Colonic mucosa (tissue), 4 donors: ENCODE data around the gene ESAM. TPM values are rescaled to one million over a fixed set of nuclear protein-coding genes. Genes with fewer than 3 reads are reported as not detected.
A peak's percentile ranks its signal among the peaks of the same experiment; 100 is the strongest.

ENCODE experiments used
- DNase-seq: peaks from one replicate; pipeline ENCODE4 v3.0.0-alpha.2; 2020
- H3K27ac ChIP-seq: fragments of 200-600 bp; one replicate; pipeline ENCODE4 v1.8.0; 2021
- H3K27me3 ChIP-seq: fragments of 200-600 bp; one replicate; pipeline ENCODE4 v1.8.0; 2021
- H3K36me3 ChIP-seq: fragments of 200-600 bp; one replicate; pipeline ENCODE4 v1.8.0; 2021
- H3K4me1 ChIP-seq: fragments of 200-600 bp; one replicate; pipeline ENCODE4 v1.8.0; 2021; ENCODE audit warnings: mild to moderate bottlenecking
- H3K4me3 ChIP-seq: fragments of 200-600 bp; one replicate; pipeline ENCODE4 v1.8.0; 2021
- H3K9ac ChIP-seq, 2 donors: one replicate each; pipeline ENCODE4 v1.7.0; 2013; ENCODE audit warnings: control low read depth in 2 of 2, low read depth in 2 of 2, low read length in 2 of 2
- H3K9me3 ChIP-seq: fragments of 200-600 bp; one replicate; pipeline ENCODE4 v1.8.0; 2021
- intact Hi-C: fragments of 100-400 bp; cut with DNase I; formaldehyde crosslinking; loops from one replicate; pipeline ENCODE4 v1.14.1; 2022
- total RNA-seq, 2 donors: library from RNA; stranded (reverse); fragmentation: NEBNext Ultra II Directional in 1 of 2; extraction: Animal tissue kit (Norgen Biotek cat#: 25700) in 1 of 2; gene quantifications; one replicate each; pipeline ENCODE4 v1.2.1, GENCODE V29; 2021
- TF ChIP-seq, protein P1 (sequence below): fragments of 200-600 bp; IDR thresholded peaks from one replicate; pipeline ENCODE4 v1.8.0; 2022; ENCODE audit warnings: antibody characterized with exemption, mild to moderate bottlenecking
- donor health status: healthy.
- donor health status: DM: no; HTN: no; CAD: no.
- donor health status: DM: no; HTN: no; CAD: no.

Gene ESAM, protein sequence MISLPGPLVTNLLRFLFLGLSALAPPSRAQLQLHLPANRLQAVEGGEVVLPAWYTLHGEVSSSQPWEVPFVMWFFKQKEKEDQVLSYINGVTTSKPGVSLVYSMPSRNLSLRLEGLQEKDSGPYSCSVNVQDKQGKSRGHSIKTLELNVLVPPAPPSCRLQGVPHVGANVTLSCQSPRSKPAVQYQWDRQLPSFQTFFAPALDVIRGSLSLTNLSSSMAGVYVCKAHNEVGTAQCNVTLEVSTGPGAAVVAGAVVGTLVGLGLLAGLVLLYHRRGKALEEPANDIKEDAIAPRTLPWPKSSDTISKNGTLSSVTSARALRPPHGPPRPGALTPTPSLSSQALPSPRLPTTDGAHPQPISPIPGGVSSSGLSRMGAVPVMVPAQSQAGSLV
- 10 to 100 TPM; 10.4 to 15.7 TPM for total RNA-seq

DNA sequence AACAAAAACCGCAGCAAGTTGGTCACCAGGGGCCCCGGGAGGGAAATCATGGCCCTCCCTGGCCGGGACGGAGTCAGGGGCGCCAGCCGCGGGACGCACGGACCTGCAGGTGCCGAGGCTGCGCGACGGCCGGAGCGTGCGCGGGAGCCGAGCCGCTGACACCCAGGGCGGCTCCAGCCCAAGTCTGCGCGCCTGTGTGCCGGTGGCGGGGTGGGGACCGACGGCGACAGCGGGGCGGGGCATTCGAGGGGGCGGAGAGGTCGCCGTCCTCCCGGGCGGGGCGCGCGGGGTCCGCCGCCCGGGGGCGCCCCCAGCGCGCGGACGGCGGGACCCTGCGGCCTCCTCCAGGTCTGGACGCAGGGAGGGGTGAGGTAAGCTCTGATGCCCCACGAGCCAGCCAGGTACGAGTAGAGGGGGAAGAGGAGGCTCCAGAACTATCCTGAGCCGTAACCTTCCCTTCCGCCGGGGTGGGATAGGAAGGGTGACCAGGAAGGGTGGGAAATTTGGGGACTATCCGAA, at the start of gene ESAM:
TSS of gene ESAM (minus strand) at position 186 of the 519 bp plus-strand sequence. CDS start at position 50, 136 bp downstream.
- no peaks in the 10 kb centered on the region for H3K9me3 ChIP-seq
- intact Hi-C loops = loop anchor here (2.0 to 10.0 kb wide), 2 partner anchors 73 to 93 kb away; no protein-coding TSS in a partner anchor
- DNase-seq = peak; percentile 84
- H3K27ac ChIP-seq = peak within 1 kb of the TSS; percentile 77
- H3K36me3 ChIP-seq = no peaks in the 10 kb centered on the region
- peak within 1 kb of the TSS; percentile 64 to 90 for H3K9ac ChIP-seq
- TF ChIP-seq, protein P1, sequence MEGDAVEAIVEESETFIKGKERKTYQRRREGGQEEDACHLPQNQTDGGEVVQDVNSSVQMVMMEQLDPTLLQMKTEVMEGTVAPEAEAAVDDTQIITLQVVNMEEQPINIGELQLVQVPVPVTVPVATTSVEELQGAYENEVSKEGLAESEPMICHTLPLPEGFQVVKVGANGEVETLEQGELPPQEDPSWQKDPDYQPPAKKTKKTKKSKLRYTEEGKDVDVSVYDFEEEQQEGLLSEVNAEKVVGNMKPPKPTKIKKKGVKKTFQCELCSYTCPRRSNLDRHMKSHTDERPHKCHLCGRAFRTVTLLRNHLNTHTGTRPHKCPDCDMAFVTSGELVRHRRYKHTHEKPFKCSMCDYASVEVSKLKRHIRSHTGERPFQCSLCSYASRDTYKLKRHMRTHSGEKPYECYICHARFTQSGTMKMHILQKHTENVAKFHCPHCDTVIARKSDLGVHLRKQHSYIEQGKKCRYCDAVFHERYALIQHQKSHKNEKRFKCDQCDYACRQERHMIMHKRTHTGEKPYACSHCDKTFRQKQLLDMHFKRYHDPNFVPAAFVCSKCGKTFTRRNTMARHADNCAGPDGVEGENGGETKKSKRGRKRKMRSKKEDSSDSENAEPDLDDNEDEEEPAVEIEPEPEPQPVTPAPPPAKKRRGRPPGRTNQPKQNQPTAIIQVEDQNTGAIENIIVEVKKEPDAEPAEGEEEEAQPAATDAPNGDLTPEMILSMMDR = no peak
- H3K4me3 ChIP-seq = peak within 1 kb of the TSS; percentile 59
- peaks cover 19% of the 10 kb centered on the region for H3K27me3 ChIP-seq
- H3K4me1 ChIP-seq = peaks cover 7% of the 10 kb centered on the region

DNA sequence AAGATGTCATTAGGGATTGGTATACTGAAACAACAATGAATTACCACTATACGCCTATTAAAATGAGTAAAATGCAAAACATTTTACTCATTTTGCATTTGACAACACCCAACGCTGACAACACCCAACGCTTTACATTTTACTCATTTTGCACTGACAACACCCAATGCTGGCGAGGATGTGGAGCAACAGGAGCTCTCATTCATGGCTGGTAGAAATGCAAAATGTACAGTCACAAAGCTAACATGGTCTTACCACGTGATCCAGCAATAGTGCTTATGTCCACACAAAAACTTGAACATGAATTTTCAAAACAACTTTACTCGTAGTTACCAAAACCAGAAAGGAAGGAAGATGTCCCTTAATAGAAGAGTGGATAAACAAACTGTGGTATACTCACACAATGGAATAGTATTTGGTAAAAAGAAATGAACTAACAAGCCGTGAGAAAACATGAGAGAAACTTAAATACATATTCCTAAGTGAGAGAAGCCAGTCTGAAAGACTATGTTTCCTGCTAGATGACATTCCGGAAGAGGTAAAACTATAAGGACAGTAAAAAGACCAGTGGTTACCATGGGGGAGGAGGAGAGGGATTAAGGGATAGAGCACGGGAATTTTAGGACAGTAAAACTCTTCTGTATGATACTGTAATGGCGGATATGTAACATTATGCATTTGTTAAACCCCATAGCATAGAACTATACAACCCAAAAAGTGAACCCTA, 49.5 kb upstream of the ESAM start:
- Histone ChIP-seq H3K27ac (no peak overlapping the region), H3K27me3 (no peaks in the 10 kb centered on the region), H3K4me1 (no peaks in the 10 kb centered on the region), H3K9ac (no peak overlapping the region), H3K9me3 (no peaks in the 10 kb centered on the region), H3K4me3 (no peak overlapping the region), H3K36me3 (no peaks in the 10 kb centered on the region)
- DNase-seq = no peak
- intact Hi-C loops = no loop called here
- TF ChIP-seq, protein P1 = no peak

DNA sequence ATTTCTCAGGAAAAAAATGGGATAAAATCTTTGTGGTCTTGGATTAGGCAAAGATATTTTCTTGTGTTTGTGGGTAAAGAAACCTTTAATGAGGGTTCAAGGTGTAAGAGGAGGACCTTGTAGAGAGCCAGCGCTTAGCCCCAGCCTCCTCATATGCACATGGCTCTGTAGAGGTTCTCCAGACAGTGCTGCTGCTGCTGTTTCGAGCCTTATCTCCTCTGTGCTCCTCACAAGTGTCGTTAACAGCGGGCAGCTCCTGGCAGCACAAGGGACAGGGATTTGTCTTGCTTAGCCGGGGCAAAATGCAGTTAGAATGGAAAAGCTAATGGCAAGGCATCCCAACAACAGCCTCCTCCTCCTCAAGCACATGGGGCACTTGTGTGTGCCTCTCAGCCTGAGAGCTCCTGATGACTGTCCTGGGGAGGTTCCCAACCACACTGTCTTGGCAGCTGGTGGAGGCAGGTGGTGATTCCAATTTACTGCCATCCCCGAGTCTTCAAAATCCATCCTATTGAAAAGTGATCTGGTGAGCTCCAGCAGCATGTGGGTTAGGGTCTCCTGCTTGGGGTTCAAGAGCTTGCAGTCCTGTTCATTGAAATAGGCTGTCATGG, 45.7 kb upstream of the ESAM start:
- DNase-seq = no peak
- Histone ChIP-seq H3K4me3 (no peak overlapping the region), H3K9ac (no peak overlapping the region), H3K27me3 (no peaks in the 10 kb centered on the region), H3K36me3 (no peaks in the 10 kb centered on the region), H3K27ac (no peak overlapping the region), H3K4me1 (no peaks in the 10 kb centered on the region), H3K9me3 (no peaks in the 10 kb centered on the region)
- TF ChIP-seq, protein P1 = no peak
- intact Hi-C loops = no loop called here

DNA sequence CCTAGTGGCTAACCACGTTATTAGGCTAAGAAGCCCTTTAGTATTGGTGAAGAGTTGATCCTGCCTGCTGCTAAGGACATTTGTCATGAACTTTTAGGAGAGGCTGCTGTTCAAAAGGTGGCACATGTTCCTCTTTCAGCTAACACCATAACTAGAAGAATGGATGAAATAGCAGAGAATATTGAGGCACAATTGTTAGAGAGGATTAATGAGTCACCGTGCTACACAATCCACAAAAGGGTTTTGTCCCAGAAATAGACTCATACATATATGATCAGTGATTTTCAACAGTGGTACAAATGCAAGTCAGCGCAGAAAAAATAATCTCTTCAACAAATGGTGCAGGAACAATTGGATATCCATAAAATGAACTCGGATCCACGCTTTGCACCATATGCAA, 45.1 kb upstream of the ESAM start:
- no peak overlapping the region for H3K27ac ChIP-seq
- H3K27me3 ChIP-seq = no peaks in the 10 kb centered on the region
- no peaks in the 10 kb centered on the region for H3K9me3 ChIP-seq
- no peak for DNase-seq
- no peaks in the 10 kb centered on the region for H3K36me3 ChIP-seq
- no peak overlapping the region for H3K9ac ChIP-seq
- H3K4me3 ChIP-seq = no peak overlapping the region
- TF ChIP-seq, protein P1 = no peak
- no peaks in the 10 kb centered on the region for H3K4me1 ChIP-seq
- intact Hi-C loops = no loop called here

DNA sequence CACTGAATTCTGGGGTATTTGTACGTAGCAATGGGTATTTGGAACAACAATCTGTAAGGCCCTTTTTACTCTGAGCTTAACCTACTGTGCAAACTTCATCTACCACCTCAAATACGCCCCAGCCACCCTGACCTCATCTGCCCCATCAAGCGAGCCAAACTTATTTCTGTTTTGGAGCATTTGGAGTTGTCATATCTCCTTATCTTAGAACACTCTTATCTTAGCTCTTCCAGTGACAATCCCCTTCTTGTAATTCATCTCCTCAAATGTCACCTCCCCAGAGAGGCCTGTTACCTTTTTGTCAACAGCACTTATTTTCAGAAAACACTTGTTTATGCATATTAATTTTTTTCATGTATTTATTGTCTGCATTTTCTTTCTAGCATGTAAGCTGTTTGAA, 42.8 kb upstream of the ESAM start:
- intact Hi-C loops = loop anchor here (5.0 kb wide), 1 partner anchor 32 kb away; no protein-coding TSS in a partner anchor

More for the DNA sequence above, 42.8 kb upstream of the ESAM start:
- no peaks in the 10 kb centered on the region for H3K9me3 ChIP-seq
- H3K4me1 ChIP-seq = no peaks in the 10 kb centered on the region
- DNase-seq = no peak
- H3K9ac ChIP-seq = no peak overlapping the region
- H3K36me3 ChIP-seq = no peaks in the 10 kb centered on the region
- no peak overlapping the region for H3K27ac ChIP-seq
- TF ChIP-seq, protein P1 = no peak
- H3K4me3 ChIP-seq = no peak overlapping the region
- no peaks in the 10 kb centered on the region for H3K27me3 ChIP-seq
